Measurements from ENCODE around the gene TK1. TPM values are rescaled to one million over a fixed set of nuclear protein-coding genes. Genes with fewer than 3 reads are reported as not detected.

Gene TK1
- total and polyA plus RNA-seq, 11 donors: 0.29 to 21.7 (median 1.2) TPM

DNA sequence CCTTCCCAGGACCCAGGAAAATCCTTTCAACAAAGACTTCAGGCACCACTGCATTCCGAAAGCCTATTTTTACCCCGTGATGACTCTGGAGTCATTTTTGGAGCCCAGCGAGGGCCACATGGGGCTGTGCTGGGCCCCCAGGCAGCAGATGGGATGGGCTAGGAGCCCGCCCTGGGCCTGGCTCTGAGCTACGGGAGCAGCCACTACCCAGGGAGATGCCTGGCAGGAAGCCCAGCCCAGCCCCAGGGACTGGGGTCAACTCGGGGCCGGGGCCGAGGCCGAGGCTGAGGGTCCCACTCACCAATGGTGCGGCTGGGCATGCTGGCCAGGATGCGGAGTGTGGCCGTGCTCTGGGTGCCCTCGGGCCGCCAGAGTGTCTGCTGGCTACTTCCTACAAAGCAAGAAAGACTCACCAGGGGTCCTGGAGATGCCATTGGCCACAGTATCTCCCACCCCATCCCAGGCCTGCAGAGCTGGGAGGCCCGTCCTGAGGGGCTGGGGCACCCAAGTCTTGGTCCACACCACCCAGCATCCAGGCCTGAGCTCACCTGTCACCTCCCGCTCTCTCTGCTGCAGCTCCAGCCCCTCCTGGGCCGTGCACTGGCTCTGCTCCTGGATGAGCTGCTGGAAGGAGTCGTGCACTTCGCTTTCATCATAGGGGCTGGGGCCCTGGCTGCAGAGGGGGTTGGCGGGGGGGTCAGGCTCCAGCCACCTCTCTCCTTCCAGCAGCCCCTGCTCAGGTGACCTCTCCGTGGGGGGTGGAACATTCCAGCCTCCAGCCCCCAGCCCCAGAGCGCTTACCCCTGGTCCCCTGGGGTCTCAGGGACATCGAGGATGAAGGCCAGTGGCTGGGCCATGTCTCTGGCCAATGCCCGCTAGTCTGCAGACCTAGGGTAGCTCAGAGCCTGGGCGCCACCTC, 60.6 kb downstream of the TK1 start:
- H3K27ac ChIP-seq: peak overlapping the region; percentile 76 to 98 (median 94)
- H3K4me3 ChIP-seq: peak overlapping the region in 9 of 12 donors; percentile 32 to 93 (median 80)
- peaks cover 14 to 81% (median 60%) of the 10 kb centered on the region in 12 donors for H3K4me1 ChIP-seq
- peak; percentile 18 to 55 (median 34) for ATAC-seq
- intact Hi-C loops (cut with DNase I): loop anchor here in 8 of 10 donors (5.0 kb wide), 3 partner anchors 46 to 126 kb away; no protein-coding TSS in a partner anchor
- DNase-seq: peak; percentile 64 to 84 (median 75)
- 37 to 50% (median 45%) methylated on average over 17 to 25 of the region's 25 CpGs for WGBS, 4 donors
- TF ChIP-seq, protein P1, sequence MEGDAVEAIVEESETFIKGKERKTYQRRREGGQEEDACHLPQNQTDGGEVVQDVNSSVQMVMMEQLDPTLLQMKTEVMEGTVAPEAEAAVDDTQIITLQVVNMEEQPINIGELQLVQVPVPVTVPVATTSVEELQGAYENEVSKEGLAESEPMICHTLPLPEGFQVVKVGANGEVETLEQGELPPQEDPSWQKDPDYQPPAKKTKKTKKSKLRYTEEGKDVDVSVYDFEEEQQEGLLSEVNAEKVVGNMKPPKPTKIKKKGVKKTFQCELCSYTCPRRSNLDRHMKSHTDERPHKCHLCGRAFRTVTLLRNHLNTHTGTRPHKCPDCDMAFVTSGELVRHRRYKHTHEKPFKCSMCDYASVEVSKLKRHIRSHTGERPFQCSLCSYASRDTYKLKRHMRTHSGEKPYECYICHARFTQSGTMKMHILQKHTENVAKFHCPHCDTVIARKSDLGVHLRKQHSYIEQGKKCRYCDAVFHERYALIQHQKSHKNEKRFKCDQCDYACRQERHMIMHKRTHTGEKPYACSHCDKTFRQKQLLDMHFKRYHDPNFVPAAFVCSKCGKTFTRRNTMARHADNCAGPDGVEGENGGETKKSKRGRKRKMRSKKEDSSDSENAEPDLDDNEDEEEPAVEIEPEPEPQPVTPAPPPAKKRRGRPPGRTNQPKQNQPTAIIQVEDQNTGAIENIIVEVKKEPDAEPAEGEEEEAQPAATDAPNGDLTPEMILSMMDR (IDR thresholded peaks at IDR 0.05): no peak
- no peak for TF ChIP-seq POLR2A (IDR thresholded peaks at IDR 0.05)
- no peaks in the 10 kb centered on the region for H3K9me3 ChIP-seq
- peaks cover 0 to 4% (median 0%) of the 10 kb centered on the region in 9 donors for H3K27me3 ChIP-seq
- H3K36me3 ChIP-seq: peaks cover 0 to 54% (median 27%) of the 10 kb centered on the region in 9 donors

GRCh38 chr17:78125138-78125913, 61.5 kb downstream of the TK1 start:
- DNase-seq: peak in 1 of 5 donors; percentile 23
- H3K27ac ChIP-seq: peak overlapping the region; percentile 76 to 98 (median 94)
- peaks cover 14 to 74% (median 57%) of the 10 kb centered on the region in 12 donors for H3K4me1 ChIP-seq
- no peak for ATAC-seq
- H3K9me3 ChIP-seq: no peaks in the 10 kb centered on the region
- H3K27me3 ChIP-seq: no peaks in the 10 kb centered on the region
- intact Hi-C loops (cut with DNase I): loop anchor here in 8 of 10 donors (5.0 kb wide), 3 partner anchors 47 to 127 kb away; no protein-coding TSS in a partner anchor
- WGBS, 4 donors: 49 to 63% (median 53%) methylated on average over 10 to 39 of the region's 39 CpGs
- H3K36me3 ChIP-seq: peaks cover 0 to 63% (median 36%) of the 10 kb centered on the region in 9 donors
- no peak for TF ChIP-seq POLR2A (IDR thresholded peaks at IDR 0.05)
- TF ChIP-seq, protein P1 (IDR thresholded peaks at IDR 0.05): no peak
- peak overlapping the region in 9 of 12 donors; percentile 10 to 87 (median 34) for H3K4me3 ChIP-seq

GRCh38 chr17:78124836-78125137, 62.1 kb downstream of the TK1 start:
- no peaks in the 10 kb centered on the region for H3K27me3 ChIP-seq
- intact Hi-C loops (cut with DNase I): loop anchor here in 8 of 10 donors (5.0 kb wide), 3 partner anchors 48 to 128 kb away; no protein-coding TSS in a partner anchor
- H3K4me3 ChIP-seq: peak overlapping the region in 5 of 12 donors; percentile 32 to 87 (median 34)
- H3K36me3 ChIP-seq: peaks cover 0 to 69% (median 38%) of the 10 kb centered on the region in 9 donors
- DNase-seq: peak in 1 of 5 donors; percentile 21
- 48 to 79% (median 73%) methylated on average over 5 to 12 of the region's 12 CpGs; no CpG with 5 or more reads in 1 of the 4 donors for WGBS, 4 donors
- TF ChIP-seq POLR2A (IDR thresholded peaks at IDR 0.05): no peak
- TF ChIP-seq, protein P1 (IDR thresholded peaks at IDR 0.05): no peak
- H3K9me3 ChIP-seq: no peaks in the 10 kb centered on the region
- peaks cover 14 to 68% (median 53%) of the 10 kb centered on the region in 12 donors for H3K4me1 ChIP-seq
- ATAC-seq: no peak
- peak overlapping the region in 11 of 12 donors; percentile 76 to 98 (median 94) for H3K27ac ChIP-seq

Other genes starting within 250 kb of the TK1 start
- gene TNRC6C, start 228.3 kb downstream of the TK1 start, total RNA-seq: 10 to 100 TPM; 11.1 to 24.7 (median 21.4) TPM
- 10 to 100 TPM in 1 of 2 donors, 1 to 10 TPM in 1; 7.7 to 12.1 TPM for gene TNRC6C, start 228.3 kb downstream of the TK1 start, polyA plus RNA-seq
- gene TMC6, start 58.3 kb downstream of the TK1 start, total RNA-seq: 100 to 1,000 TPM in 1 of 9 donors, 10 to 100 TPM in 8; 41.5 to 139 (median 71.4) TPM
- gene TMC6, start 58.3 kb downstream of the TK1 start, polyA plus RNA-seq: 10 to 100 TPM; 31.2 to 50.1 TPM
- gene TMC8, start 56.3 kb downstream of the TK1 start, total RNA-seq: 10 to 100 TPM in 1 of 9 donors, 1 to 10 TPM in 5, under 1 TPM in 3; 0.81 to 21.6 (median 1.1) TPM
- 1 to 10 TPM; 1.2 to 1.8 TPM for gene TMC8, start 56.3 kb downstream of the TK1 start, polyA plus RNA-seq
- not detected for gene C17orf99, start 40.7 kb downstream of the TK1 start, total RNA-seq
- gene C17orf99, start 40.7 kb downstream of the TK1 start, polyA plus RNA-seq: not detected
- gene SYNGR2, start 18.5 kb downstream of the TK1 start, total RNA-seq: 100 to 1,000 TPM in 7 of 9 donors, 10 to 100 TPM in 2; 99.5 to 268 (median 135) TPM
- 100 to 1,000 TPM; 104 to 174 TPM for gene SYNGR2, start 18.5 kb downstream of the TK1 start, polyA plus RNA-seq
- gene AFMID, start 310 bp upstream of the TK1 start, total RNA-seq: 10 to 100 TPM; 12.8 to 86.6 (median 33.1) TPM
- 10 to 100 TPM; 17.4 to 24.8 TPM for gene AFMID, start 310 bp upstream of the TK1 start, polyA plus RNA-seq
- gene BIRC5, start 27.2 kb upstream of the TK1 start, total RNA-seq: 10 to 100 TPM in 1 of 9 donors, 1 to 10 TPM in 3, under 1 TPM in 3, not detected in 2; 0.50 to 10.9 (median 1.1) TPM
- under 1 TPM; 0.11 to 0.28 TPM for gene BIRC5, start 27.2 kb upstream of the TK1 start, polyA plus RNA-seq
- not detected for gene TMEM235, start 44.6 kb upstream of the TK1 start, total RNA-seq
- not detected for gene TMEM235, start 44.6 kb upstream of the TK1 start, polyA plus RNA-seq
- gene SOCS3, start 173.0 kb upstream of the TK1 start, total RNA-seq: 100 to 1,000 TPM in 1 of 9 donors, 10 to 100 TPM in 5, 1 to 10 TPM in 3; 4.6 to 134 (median 18.4) TPM
- gene SOCS3, start 173.0 kb upstream of the TK1 start, polyA plus RNA-seq: 10 to 100 TPM; 15.2 to 15.9 TPM
- gene PGS1, start 191.6 kb upstream of the TK1 start, total RNA-seq: 10 to 100 TPM; 14.2 to 32.8 (median 17.3) TPM
- 10 to 100 TPM; 11.9 to 24.6 TPM for gene PGS1, start 191.6 kb upstream of the TK1 start, polyA plus RNA-seq

All from heart left ventricle (tissue), 16 donors.